NCI-H2107 treated with DMSO at 0.1 percent for 48 hours (cell line): Measurements from ENCODE around the gene SND1.

Source experiments
- DNase-seq: peaks from one replicate; lab custom pipeline; 2025; ENCODE audit not compliant: unreplicated experiment; lab: John Stamatoyannopoulos, UW

Gene SND1

DNA sequence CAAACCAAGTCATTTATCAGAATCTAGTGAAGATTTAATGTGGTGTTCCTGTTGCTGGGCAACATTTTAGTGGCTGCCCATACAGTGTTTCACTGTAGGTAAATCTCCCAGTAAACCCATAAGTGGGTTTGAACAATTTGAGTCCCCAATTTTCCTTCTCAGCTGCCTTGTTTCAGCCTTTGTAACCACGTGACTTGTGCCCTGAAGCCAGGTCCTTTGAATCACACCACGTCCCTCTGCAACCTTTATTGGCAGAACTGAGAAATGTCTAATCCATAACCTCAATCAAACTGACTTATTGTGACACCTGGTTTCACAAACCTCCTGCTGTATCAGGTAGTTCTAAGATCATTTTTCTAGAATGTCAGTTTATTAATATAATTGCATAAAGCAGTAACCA, 30.1 kb downstream of the SND1 start:
- no peak for DNase-seq

DNA sequence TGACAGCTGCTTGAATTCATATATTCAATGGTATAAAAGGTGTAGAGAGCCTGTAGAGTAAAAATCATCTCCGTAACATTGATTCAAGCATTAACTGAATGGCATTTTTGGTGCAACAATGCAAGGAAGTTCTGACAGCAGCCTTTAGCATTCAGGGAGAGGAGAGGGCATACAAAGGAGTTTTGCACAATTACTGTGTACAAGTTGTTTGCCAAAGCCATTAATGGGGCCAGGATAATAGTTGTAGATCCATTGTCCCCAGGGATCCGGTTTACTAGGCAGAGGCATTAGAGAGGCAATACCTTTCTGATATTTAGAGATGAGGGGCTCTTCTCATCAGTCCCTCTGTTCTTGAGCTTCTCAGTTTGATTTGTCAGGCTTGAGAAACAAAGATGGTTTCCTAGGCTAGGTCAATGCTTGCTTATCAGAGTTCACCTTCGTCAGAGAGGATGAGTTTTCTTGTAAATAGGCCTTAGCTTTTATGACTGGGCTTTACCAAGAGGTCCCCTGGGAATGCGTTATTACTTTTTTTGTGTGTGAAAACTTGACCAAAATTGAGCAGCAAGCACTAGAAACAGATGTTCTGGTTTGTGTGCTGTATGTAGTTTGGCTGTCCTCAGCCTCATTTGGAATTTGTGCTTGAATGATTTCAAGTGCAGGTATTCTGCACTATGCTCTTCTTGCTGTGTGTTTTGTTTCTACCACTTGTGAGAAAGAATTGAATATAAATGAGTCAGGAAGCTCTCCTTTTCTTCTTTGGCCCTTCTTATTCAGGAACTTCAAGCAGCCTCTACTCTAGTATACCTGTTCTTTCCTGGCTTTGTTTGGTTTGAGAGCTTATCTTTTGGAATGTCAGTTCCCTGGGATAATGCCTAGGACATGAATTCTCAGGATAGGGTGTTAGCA, 32.0 kb downstream of the SND1 start:
- peak; percentile 34 for DNase-seq

DNA sequence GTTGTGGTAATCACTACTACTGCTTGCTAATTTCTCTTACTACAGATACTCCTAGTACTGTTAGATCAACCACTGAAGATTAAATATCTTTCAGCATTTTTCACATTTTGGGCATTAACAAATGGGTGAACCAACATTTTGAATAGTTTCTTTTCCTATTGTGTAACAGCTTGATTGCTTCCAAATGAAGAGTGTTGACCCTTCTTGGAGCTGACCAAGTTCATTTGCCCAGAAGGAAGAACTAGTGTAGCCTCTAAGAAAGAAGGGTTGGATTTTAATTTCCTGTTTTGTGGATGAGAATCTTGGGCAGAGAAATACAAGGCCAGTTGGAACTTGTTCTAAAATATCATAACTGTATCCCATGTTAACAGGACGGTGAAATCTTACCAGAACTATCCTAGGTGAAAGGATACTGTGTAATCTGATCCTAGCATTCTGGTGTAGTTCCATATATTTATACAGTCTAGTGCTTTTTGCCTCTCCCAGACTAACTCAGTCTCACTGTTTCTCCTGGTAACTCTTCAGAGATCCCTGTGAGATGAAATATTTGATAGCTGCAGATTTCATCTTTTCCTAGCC, 37.3 kb downstream of the SND1 start:
- no peak for DNase-seq

DNA sequence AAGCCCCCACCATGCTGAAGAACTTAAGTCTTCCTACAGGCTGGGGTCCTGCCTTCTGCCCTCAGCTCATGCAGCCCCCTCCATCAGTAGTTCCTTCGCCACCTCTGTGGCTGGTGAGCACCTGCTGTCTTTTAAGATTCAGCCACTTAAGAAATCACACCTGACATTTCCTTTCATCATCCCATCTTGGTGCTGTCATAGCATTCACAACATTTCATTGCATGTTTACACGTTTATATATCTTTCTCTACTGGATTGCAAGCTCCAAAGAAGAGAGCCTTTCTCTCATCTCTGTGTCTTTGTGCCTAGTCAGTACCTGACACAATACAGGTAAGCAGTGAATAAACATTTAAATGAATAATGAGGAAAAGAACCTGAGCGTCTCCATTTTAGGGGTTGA, 38.3 kb downstream of the SND1 start:
- no peak for DNase-seq

DNA sequence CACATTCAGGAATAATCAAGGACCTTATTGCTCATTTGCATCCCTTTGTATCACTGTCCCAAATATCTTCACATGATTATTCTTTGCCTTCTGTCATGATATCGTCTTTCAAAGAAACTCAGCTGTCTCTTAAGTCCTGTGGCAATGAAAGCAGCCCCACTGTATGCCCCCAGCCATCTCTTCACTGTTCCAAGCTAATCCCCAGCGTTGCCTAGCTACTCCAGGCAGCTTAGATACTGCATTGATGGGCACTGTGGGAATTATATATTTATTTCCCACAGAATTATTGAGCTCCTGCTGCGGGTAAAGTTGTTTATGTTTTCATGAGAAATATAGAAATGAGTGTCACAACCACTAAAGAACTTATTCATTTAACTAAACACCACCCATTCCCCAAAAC, 38.8 kb downstream of the SND1 start:
- DNase-seq, result no peak

DNA sequence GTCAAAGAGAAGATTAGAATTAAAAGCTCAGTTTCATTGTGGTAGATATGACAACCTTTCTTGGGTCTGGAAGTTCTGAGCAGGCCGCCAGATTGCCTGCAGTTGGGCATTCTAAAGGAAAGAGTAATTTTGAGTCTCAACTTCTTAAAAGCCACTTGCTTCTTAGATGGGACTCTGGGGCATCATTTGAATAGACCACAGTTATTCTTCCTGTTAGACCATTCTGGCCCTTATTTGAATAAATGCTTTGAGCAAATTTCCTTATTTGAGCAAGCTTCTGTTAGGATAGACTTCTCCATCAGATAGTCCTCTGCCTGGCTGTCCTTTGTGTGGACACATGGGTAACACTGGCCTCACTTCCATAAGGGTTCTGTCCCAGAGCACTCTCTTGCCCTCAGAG, 40.2 kb downstream of the SND1 start:
- no peak for DNase-seq

DNA sequence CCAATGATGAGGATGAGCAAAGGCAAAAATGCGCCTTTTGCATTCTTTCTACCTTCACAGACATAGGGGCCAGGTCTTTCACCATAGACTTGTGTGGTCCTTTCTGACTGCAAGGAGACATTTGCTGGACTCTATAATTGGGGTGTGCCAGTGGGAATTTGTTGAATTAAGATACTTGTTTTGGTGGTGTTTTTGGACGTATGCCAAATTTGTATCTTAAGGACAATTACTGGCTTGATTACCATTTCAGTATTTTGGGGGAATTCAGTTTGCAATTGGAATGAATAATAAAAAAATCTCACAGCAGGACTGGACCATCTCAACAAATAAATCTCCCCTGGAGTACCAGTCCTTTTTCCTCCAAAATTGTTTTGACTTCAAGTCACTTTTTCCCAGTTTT, 47.9 kb downstream of the SND1 start:
- DNase-seq, result no peak

DNA sequence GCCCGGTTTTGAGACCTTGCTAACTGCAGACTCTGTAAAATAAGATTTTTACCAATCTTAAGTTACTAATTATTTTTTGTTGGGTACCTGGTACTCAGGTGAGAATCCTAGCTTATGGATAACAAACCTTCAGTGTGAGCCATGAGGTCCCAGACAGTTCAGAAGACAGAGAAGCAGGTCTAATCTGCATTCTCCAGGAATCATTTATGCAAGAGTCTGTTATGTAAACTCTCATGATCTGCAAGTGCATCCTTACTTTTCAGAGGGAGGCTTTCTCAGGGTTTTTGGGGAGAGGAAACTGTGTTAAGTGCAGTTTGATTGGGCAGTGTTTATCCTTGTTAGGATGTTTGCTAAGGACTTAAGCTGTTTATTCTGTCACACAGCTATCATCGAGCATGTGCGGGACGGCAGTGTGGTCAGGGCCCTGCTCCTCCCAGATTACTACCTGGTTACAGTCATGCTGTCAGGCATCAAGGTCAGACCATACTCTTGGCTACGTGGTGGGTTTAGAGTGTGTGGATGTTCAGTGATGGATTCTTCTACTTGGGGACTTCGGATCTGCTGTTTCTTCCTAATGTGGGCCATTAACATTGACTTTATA, 50.2 kb downstream of the SND1 start:
- no peak for DNase-seq

DNA sequence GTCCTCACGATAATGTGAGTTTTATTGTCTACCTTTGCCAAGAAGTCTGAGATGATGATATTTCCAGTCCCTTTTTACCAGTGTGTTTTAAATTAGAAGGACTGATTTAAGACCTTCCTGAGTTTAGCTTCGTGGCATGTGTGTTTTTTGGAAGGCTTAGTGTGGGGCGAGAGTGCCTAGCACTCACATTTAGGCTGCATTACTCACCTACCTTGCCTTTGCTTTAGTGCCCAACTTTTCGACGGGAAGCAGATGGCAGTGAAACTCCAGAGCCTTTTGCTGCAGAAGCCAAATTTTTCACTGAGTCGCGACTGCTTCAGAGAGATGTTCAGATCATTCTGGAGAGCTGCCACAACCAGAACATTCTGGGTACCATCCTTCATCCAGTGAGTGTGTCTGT, 50.9 kb downstream of the SND1 start:
- no peak for DNase-seq

DNA sequence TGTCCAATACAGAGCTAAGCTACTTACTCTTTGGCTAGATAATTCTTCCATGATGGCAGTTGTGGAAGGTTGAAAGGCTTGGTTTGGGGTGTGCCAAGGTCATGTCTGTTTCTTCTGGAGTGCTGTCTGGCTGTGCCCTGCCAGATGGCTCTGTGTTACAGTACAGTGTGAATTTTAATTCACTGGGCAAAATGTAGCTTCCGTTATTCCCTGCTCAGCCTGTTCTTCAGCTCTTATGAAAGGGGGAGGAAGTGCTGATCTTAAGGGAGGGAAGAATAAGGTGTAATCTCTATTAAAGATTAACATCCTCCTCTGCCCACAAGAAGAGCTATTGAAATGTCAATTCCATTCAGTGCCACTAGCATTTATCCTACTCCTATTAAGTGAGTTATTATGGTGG, 52.2 kb downstream of the SND1 start:
- DNase-seq, result no peak

DNA sequence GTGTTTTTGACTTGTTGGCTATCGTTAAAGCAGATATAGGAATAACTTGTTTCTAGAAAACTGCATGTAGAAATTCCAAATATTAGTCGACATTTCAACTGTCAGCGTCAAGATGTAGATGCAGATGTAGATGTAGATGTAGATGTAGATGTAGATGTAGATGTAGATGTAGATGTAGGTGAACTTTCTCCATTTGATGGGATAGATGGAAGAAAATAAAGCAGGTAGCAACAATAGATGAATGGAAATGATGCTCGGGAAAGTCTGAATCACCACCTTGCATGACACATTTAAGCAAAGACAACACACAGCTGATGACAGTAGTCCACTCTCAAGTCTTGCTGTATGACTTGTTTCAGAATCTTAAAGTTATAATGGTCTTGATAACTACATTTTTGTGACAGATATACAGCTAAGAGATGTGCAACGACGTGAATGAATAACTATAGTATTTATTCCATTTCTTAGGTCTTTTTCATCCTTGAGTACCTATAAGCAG, 53.5 kb downstream of the SND1 start:
- no peak for DNase-seq

DNA sequence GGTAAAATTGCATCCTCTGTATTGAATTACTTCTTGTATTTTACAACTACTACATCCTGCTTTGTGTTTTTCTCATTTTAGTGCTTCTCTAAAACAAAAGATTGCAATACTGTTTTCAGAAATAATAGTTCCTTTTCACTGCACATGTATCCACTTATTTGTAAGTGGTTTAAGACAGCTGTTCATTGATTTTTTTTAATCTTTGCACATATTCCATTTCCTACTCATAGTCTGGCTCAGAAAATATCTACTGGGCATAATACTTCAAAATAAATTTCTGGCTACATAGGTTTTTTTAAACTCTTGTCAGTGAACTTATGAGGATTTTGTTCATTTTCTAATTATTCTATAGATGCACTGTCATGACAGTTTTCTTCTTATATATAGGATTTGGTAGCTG, 54.8 kb downstream of the SND1 start:
- DNase-seq, result no peak

DNA sequence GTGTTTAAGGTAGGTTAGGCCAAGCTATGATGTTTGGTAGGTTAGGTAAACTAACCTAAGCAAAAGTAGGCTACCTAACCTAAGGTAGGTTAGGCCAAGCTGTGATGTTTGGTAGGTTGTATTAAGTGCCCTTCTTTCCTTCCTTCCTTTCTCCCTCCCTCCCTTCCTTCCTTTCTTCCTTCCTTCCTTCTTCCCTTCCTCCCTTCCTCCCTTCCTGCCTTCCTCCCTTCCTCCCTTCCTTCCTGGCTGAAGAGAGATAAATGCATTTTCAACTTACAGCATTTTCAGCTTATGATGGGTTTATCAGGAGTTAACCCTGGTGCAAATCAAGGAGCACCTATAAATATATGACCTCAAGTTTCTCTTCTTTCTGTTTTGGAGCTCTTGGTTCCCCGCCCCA, 56.2 kb downstream of the SND1 start:
- DNase-seq, result no peak

DNA sequence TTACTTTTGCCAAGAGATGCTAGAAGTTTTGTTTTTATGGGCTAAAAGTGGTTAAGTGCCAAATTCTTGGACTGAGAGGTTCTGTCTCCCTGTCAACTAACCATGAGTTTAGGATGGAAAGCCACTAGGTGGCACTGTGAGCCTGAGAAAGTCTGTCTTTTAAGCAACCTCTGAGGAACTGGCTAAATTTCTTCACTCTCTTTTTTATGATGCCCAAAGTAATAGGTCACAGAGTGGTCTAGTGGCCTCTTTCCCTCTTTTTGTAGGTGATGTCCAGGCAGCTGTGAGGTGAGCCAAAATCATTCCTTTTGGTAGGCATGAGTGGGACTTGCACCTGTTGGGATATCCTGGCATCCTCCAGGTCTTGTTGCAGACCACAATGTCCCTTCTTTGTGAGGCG, 56.8 kb downstream of the SND1 start:
- peak; percentile 64 for DNase-seq

DNA sequence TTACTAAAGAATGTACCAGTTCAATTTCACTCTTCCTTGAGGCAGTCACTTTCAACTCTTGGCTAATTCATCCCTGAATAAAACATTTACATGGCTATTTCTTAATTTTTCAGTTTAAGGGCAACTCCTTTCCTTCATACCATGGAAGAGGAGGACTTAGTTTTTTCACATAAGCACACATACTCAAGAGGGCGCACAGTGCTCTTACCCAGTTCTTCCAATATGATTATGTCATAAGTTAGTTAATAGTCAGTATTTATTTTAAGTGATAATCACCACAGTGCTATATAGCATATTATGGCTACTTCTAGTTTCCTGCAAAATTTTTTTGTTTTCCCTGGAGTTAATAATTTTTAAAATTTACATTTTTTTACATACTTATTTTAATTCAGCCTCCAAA, 58.6 kb downstream of the SND1 start:
- DNase-seq, result no peak

DNA sequence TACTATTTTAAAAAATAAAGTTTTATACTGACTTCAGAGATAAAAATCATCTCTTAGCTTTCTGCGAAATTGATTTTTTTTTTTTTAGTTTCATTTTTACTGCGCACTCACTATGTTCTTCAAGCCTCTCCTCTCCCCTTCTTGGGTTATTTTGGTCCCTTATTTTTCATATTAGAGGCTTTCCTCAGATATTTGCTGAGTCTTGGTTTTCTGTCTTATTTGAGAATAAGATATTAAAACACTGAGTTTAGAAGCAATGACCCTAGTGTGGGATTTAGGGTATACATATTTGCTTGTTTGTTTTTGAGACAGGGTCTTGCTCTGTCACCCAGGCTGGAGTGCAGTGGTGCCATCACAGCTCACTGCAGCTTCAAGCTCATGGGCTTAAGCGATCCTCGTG, 59.9 kb downstream of the SND1 start:
- DNase-seq, result no peak

DNA sequence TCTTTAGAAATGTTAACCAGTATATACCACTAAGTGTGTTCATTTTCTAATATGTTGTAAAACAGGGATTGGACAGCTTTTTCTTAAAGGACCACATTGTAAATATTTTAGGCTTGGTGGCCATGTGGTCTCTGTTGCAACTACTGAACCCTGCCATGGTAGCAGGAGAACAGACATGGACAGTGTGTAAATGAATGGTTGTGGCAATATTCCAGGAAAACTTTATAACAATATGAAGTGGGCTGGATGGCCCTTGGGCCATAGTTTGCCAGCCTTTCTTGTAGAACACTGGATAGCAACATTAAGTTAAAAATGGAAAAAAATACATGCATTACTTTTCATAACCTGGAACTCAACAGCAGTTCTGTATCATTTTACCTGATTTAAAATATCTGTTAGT, 61.0 kb downstream of the SND1 start:
- no peak for DNase-seq

DNA sequence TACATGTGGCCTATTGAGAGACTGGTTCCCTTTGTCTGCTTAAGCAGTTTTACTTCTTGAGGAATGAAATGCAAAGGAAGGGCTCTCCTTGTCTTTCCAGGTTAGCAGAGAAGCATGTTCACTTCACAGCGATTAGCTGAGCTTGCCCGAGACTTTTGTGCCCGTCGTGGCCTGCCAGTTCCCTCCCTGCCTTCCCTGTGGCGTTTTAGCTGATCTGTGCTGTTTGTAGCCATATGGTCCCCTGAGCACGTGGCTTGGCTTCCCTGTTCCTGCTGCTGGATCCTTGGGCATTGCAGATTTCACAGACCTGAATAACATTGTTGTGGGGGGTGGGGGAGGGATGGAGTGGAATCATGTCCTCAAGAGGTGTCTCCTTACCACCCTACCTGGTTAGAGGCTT, 61.8 kb downstream of the SND1 start:
- no peak for DNase-seq

DNA sequence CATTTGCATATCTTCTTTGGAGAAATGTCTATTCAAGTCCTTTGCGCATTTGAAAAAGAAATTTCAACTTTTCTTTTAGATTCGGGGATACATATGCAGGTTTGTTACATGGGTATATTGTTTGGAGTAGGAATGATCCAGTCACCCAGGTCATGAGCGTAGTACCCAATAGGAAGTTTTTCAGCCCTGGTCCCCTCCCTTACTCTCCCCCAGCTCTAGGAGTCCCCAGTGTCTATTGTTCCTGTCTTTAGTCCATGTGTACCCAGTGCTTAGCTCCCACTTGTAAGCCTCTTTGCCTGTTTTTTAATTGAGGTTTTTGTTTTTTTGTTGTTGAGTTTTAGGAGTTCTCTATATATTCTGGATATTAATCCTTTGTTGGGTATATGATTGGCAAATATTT, 63.3 kb downstream of the SND1 start:
- no peak for DNase-seq

DNA sequence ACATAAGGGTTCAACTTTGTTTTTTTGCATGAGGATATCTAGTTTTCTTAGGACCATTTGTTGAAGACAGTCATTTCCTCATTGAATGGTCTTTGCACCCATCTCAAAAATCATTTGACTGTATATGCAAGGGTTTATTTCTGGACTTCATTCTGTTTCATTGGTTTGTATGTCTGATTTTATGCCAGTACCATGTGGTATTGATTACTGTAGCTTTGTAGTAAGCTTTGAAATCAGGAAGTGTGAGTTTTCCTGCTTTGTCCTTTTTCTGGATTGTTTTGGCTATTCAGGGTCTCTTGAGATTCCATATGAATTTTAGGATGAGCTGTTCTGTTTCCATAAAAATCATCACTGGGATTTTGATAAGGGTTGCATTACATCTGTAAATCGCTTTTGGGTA, 63.9 kb downstream of the SND1 start:
- DNase-seq, result no peak

DNA sequence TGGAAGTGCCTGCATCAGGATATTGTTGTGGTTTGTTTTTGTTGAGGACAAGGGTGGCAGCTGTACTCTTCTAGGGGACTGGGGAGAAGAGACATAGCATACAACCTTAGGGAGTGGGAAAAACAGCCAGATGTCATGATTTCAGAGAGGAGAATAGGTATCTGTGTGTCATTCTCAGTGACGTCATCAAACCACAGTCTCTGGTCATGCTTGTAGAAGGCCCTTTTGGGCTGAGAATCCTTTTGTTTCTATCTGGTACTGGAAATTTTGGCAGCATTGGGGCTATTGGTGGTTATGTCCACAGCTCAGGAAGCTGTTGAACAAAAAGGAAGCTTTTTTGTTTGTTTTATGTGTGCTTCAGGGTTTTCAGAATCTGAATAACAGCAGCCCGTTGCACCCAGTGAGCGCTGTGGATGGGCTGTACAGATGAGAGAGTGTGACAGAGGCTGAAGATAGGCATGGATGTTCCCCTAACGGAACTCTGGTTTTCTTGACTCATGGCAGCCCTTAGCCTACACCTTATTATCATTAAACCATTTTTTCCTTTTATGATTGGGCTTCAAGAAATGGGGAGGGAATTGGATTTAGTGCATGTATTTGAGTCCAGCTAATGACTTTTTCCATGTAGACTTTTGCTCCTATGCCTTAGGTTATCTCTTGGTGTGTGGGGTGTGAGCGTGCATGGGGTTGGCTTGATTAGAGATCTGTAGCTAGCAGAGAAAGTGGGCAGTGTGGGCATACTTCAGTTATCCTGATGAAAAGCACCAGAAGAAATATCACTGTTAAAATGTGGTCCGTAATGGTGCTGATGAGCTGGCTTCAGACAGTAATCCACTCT, 65.7 kb downstream of the SND1 start:
- DNase-seq, result no peak

DNA sequence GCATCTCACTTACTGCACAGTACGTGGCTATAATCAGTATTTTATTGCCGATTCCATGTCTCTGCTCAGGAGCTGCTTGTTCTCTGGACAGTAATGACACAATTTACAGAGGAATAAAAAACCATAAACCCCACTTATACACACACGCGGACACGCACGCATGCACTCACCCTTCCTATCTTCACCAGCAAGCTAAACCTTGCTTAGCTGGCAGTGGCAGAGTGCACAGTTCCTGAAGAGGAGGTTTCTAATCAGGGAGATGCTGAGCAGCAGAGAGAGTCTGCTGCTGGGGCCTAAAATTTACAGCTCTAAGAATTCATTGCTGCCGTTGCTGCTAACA, 66.3 kb downstream of the SND1 start:
- DNase-seq, result no peak
